HUES6 (cell line): ENCODE measurements around the gene TNF.
A peak's percentile ranks its signal among the peaks of the same experiment; 100 is the strongest.
"Not testable (repeated sequence)": the region's sequence is repeated elsewhere in the genome, so short reads cannot be mapped to it uniquely, and the experiment has no call there.

ENCODE experiments used
- H3K27ac ChIP-seq: 2 replicates; pipeline ENCODE4 v1.7.0; 2013; ENCODE audit warnings: low read depth, mild to moderate bottlenecking, low read length, inconsistent platforms
- H3K27me3 ChIP-seq: 2 replicates; pipeline ENCODE4 v1.6.1; 2013; ENCODE audit warnings: low read length; ENCODE audit not compliant: control insufficient read depth, insufficient read depth
- H3K36me3 ChIP-seq: 2 replicates; pipeline ENCODE4 v1.6.1; 2013; ENCODE audit warnings: low read length; ENCODE audit not compliant: control insufficient read depth, insufficient read depth
- H3K4me1 ChIP-seq: 2 replicates; pipeline ENCODE4 v1.6.1; 2013; ENCODE audit warnings: low read length; ENCODE audit not compliant: control insufficient read depth, insufficient read depth
- H3K4me3 ChIP-seq: 2 replicates; pipeline ENCODE4 v1.5.1; 2013; ENCODE audit warnings: low read depth, low read length
- H3K9ac ChIP-seq: one replicate; pipeline ENCODE4 v1.6.1; 2013; ENCODE audit warnings: mild to moderate bottlenecking, low read length
- H3K9me3 ChIP-seq: 2 replicates; pipeline ENCODE4 v1.6.1; 2013; ENCODE audit warnings: low read depth, low read length; ENCODE audit not compliant: control insufficient read depth, insufficient read depth

The TNF gene

GRCh38 chr6:31582230-31582643 lies 6.9 kb downstream of the TNF start, which contains the start of gene LTB:
Gene LTB, minus strand, starts transcription at chr6:31582424. Its CDS starts 7 bp downstream, at chr6:31582417.
- Histone ChIP-seq H3K36me3 (no peaks in the 10 kb centered on the region), H3K9ac (peak within 1 kb of the TSS; percentile 83), H3K27ac (no peak within 1 kb of the TSS; the same call in 1 of the 2 replicates), H3K9me3 (no peaks in the 10 kb centered on the region), H3K4me3 (peak within 1 kb of the TSS; percentile 99), H3K27me3 (peaks cover 15% of the 10 kb centered on the region), H3K4me1 (peaks cover 31% of the 10 kb centered on the region)

GRCh38 chr6:31585491-31585890 lies 10.1 kb downstream of the TNF start:
- peaks cover 12% of the 10 kb centered on the region for H3K27me3 ChIP-seq
- H3K4me1 ChIP-seq, result peaks cover 8% of the 10 kb centered on the region

GRCh38 chr6:31586008-31586407 lies 10.6 kb downstream of the TNF start, which contains the start of gene LST1:
Gene LST1, plus strand, starts transcription at chr6:31586277. Its CDS starts 1,023 bp downstream, at chr6:31587300.
- H3K4me1 ChIP-seq, result peaks cover 6% of the 10 kb centered on the region

More at GRCh38 chr6:31585491-31585890, 10.1 kb downstream of the TNF start:
- Histone ChIP-seq H3K9me3 (no peaks in the 10 kb centered on the region), H3K9ac (no peak overlapping the region), H3K4me3 (no peak overlapping the region), H3K27ac (no peak overlapping the region), H3K36me3 (no peaks in the 10 kb centered on the region)

GRCh38 chr6:31586599-31587281 lies 11.4 kb downstream of the TNF start:
- Histone ChIP-seq H3K4me1 (peaks cover 4% of the 10 kb centered on the region), H3K4me3 (no peak overlapping the region), H3K9ac (no peak overlapping the region), H3K36me3 (no peaks in the 10 kb centered on the region), H3K9me3 (no peaks in the 10 kb centered on the region), H3K27ac (no peak overlapping the region), H3K27me3 (peaks cover 4% of the 10 kb centered on the region)

More at GRCh38 chr6:31586008-31586407, 10.6 kb downstream of the TNF start, which contains the start of gene LST1:
- Histone ChIP-seq H3K27me3 (peaks cover 10% of the 10 kb centered on the region), H3K9ac (no peak within 1 kb of the TSS), H3K36me3 (no peaks in the 10 kb centered on the region), H3K4me3 (no peak within 1 kb of the TSS), H3K27ac (no peak within 1 kb of the TSS), H3K9me3 (no peaks in the 10 kb centered on the region)

- Histone ChIP-seq H3K4me3 (no peak overlapping the region), H3K9ac (no peak overlapping the region), H3K27me3 (no peaks in the 10 kb centered on the region), H3K36me3 (no peaks in the 10 kb centered on the region), H3K9me3 (no peaks in the 10 kb centered on the region), H3K27ac (no peak overlapping the region), H3K4me1 (no peaks in the 10 kb centered on the region; the same call in 1 of the 2 replicates)
Measured at GRCh38 chr6:31587791-31588777, 12.7 kb downstream of the TNF start.

GRCh38 chr6:31588871-31589650 lies 13.7 kb downstream of the TNF start:
- Histone ChIP-seq H3K9me3 (no peaks in the 10 kb centered on the region), H3K27ac (no peak overlapping the region), H3K36me3 (no peaks in the 10 kb centered on the region), H3K27me3 (no peaks in the 10 kb centered on the region), H3K9ac (no peak overlapping the region), H3K4me1 (no peaks in the 10 kb centered on the region; the same call in 1 of the 2 replicates), H3K4me3 (no peak overlapping the region)

GRCh38 chr6:31590691-31591090 lies 15.3 kb downstream of the TNF start:
- not testable (repeated sequence) for H3K4me1 ChIP-seq

GRCh38 chr6:31592396-31592771 lies 17.0 kb downstream of the TNF start:
- Histone ChIP-seq H3K27ac (no peak overlapping the region), H3K4me1 (no peaks in the 10 kb centered on the region; the same call in 1 of the 2 replicates), H3K9me3 (no peaks in the 10 kb centered on the region), H3K9ac (no peak overlapping the region), H3K4me3 (no peak overlapping the region), H3K27me3 (no peaks in the 10 kb centered on the region), H3K36me3 (no peaks in the 10 kb centered on the region)

More at GRCh38 chr6:31590691-31591090, 15.3 kb downstream of the TNF start:
- not testable (repeated sequence) for H3K9me3 ChIP-seq, H3K9ac ChIP-seq, H3K36me3 ChIP-seq, H3K4me3 ChIP-seq, H3K27me3 ChIP-seq, H3K27ac ChIP-seq

GRCh38 chr6:31597006-31597405 lies 21.6 kb downstream of the TNF start:
- H3K4me1 ChIP-seq, result peaks cover 5% of the 10 kb centered on the region; the same call in 1 of the 2 replicates
- no peak overlapping the region for H3K4me3 ChIP-seq
- H3K9ac ChIP-seq, result no peak overlapping the region
- no peaks in the 10 kb centered on the region for H3K27me3 ChIP-seq
- no peaks in the 10 kb centered on the region for H3K9me3 ChIP-seq
- H3K36me3 ChIP-seq, result no peaks in the 10 kb centered on the region
- H3K27ac ChIP-seq, result no peak overlapping the region

GRCh38 chr6:31607317-31607716 lies 32.0 kb downstream of the TNF start:
- no peaks in the 10 kb centered on the region for H3K36me3 ChIP-seq
- no peaks in the 10 kb centered on the region; the same call in 1 of the 2 replicates for H3K4me1 ChIP-seq
- no peak overlapping the region for H3K4me3 ChIP-seq
- no peak overlapping the region for H3K27ac ChIP-seq
- no peaks in the 10 kb centered on the region for H3K27me3 ChIP-seq
- no peak overlapping the region for H3K9ac ChIP-seq
- H3K9me3 ChIP-seq, result no peaks in the 10 kb centered on the region
